Ectodermal cell (in vitro differentiated cells): ENCODE measurements around the gene LARP6.

Experiments used
- H3K27ac ChIP-seq: 2 replicates; pipeline ENCODE4 v1.7.0; 2013; ENCODE audit warnings: mild to moderate bottlenecking, low read depth, low read length; ENCODE audit not compliant: insufficient read depth, poor library complexity, severe bottlenecking
- H3K27me3 ChIP-seq: 2 replicates; pipeline ENCODE4 v1.7.0; 2013; ENCODE audit warnings: mild to moderate bottlenecking, low read length; ENCODE audit not compliant: insufficient read depth, control insufficient read depth, poor library complexity, severe bottlenecking
- H3K36me3 ChIP-seq: one replicate; pipeline ENCODE4 v1.7.0; 2013; ENCODE audit warnings: low read length; ENCODE audit not compliant: control insufficient read depth, insufficient read depth
- H3K4me1 ChIP-seq: one replicate; pipeline ENCODE4 v1.7.0; 2013; ENCODE audit warnings: low read length; ENCODE audit not compliant: control insufficient read depth, insufficient read depth
- H3K4me3 ChIP-seq: 2 replicates; pipeline ENCODE4 v1.7.0; 2013; ENCODE audit warnings: low read depth, low read length, control low read depth; ENCODE audit not compliant: insufficient read depth
- H3K9me3 ChIP-seq: 2 replicates; pipeline ENCODE4 v1.7.0; 2013; ENCODE audit warnings: mild to moderate bottlenecking, low read length, moderate library complexity; ENCODE audit not compliant: control insufficient read depth
- WGBS, 2 experiments: methylation state at CpG; one replicate each; pipeline ENCODE4 v1.1.7; 2013; ENCODE audit warnings: missing lambda C conversion rate in 2 of 2; 5-methylcytosine and 5-hydroxymethylcytosine counted together

The LARP6 gene

GRCh38 chr15:70851889-70852288 is 2.1 kb downstream of the LARP6 start:
- H3K27me3 ChIP-seq, result peaks cover 14% of the 10 kb centered on the region
- 95% methylated on average over 6 of the region's 6 CpGs for WGBS, 2 experiments
- H3K36me3 ChIP-seq, result no peaks in the 10 kb centered on the region
- H3K27ac ChIP-seq, result no peak overlapping the region
- H3K4me3 ChIP-seq, result no peak overlapping the region
- H3K9me3 ChIP-seq, result no peaks in the 10 kb centered on the region
- H3K4me1 ChIP-seq, result no peaks in the 10 kb centered on the region

GRCh38 chr15:70845602-70846360 is 8.2 kb downstream of the LARP6 start:
- H3K36me3 ChIP-seq, result no peaks in the 10 kb centered on the region
- 95 to 96% methylated on average over 6 of the region's 6 CpGs for WGBS, 2 experiments
- H3K4me3 ChIP-seq, result no peak overlapping the region
- no peaks in the 10 kb centered on the region for H3K4me1 ChIP-seq
- no peaks in the 10 kb centered on the region for H3K9me3 ChIP-seq
- H3K27me3 ChIP-seq, result no peaks in the 10 kb centered on the region
- H3K27ac ChIP-seq, result no peak overlapping the region

- H3K4me3 ChIP-seq, result no peak overlapping the region
- H3K27ac ChIP-seq, result no peak overlapping the region
- H3K4me1 ChIP-seq, result no peaks in the 10 kb centered on the region
- WGBS, 2 experiments, result 93 to 98% methylated on average over 2 of the region's 2 CpGs
- no peaks in the 10 kb centered on the region for H3K36me3 ChIP-seq
- no peaks in the 10 kb centered on the region for H3K9me3 ChIP-seq
- H3K27me3 ChIP-seq, result no peaks in the 10 kb centered on the region
Observed at GRCh38 chr15:70837476-70837875, 16.5 kb downstream of the LARP6 start.

- Histone ChIP-seq H3K27me3 (no peaks in the 10 kb centered on the region), H3K4me1 (no peaks in the 10 kb centered on the region), H3K36me3 (peaks cover 9% of the 10 kb centered on the region), H3K27ac (no peak overlapping the region), H3K4me3 (no peak overlapping the region), H3K9me3 (no peaks in the 10 kb centered on the region)
- 96 to 100% methylated on average over 3 of the region's 3 CpGs for WGBS, 2 experiments
Observed at GRCh38 chr15:70835841-70836240, 18.1 kb downstream of the LARP6 start.

GRCh38 chr15:70835415-70835814 is 18.5 kb downstream of the LARP6 start:
- Histone ChIP-seq H3K9me3 (no peaks in the 10 kb centered on the region), H3K27me3 (no peaks in the 10 kb centered on the region), H3K4me3 (no peak overlapping the region), H3K27ac (no peak overlapping the region), H3K4me1 (no peaks in the 10 kb centered on the region), H3K36me3 (peaks cover 9% of the 10 kb centered on the region)
- 92 to 97% methylated on average over 6 of the region's 6 CpGs for WGBS, 2 experiments

GRCh38 chr15:70834999-70835398 is 19.0 kb downstream of the LARP6 start:
- H3K36me3 ChIP-seq, result peaks cover 9% of the 10 kb centered on the region
- no peaks in the 10 kb centered on the region for H3K4me1 ChIP-seq
- no peaks in the 10 kb centered on the region for H3K9me3 ChIP-seq
- H3K27me3 ChIP-seq, result no peaks in the 10 kb centered on the region
- no peak overlapping the region for H3K27ac ChIP-seq
- WGBS, 2 experiments, result 90 to 96% methylated on average over 2 of the region's 2 CpGs
- no peak overlapping the region for H3K4me3 ChIP-seq

- H3K27me3 ChIP-seq, result no peaks in the 10 kb centered on the region
- no peak overlapping the region for H3K4me3 ChIP-seq
- WGBS, 2 experiments, result 77 to 82% methylated on average over 9 of the region's 9 CpGs
- no peaks in the 10 kb centered on the region for H3K9me3 ChIP-seq
- H3K27ac ChIP-seq, result no peak overlapping the region
- H3K36me3 ChIP-seq, result peaks cover 9% of the 10 kb centered on the region
- H3K4me1 ChIP-seq, result no peaks in the 10 kb centered on the region
Observed at GRCh38 chr15:70833861-70834765, 19.8 kb downstream of the LARP6 start.

- WGBS, 2 experiments, result 95 to 100% methylated on average over 1 to 2 of the region's 3 CpGs
- Histone ChIP-seq H3K4me3 (no peak overlapping the region), H3K36me3 (peaks cover 9% of the 10 kb centered on the region), H3K27ac (no peak overlapping the region), H3K27me3 (no peaks in the 10 kb centered on the region), H3K4me1 (no peaks in the 10 kb centered on the region), H3K9me3 (no peaks in the 10 kb centered on the region)
Observed at GRCh38 chr15:70833422-70833821, 20.5 kb downstream of the LARP6 start.

- H3K27me3 ChIP-seq, result no peaks in the 10 kb centered on the region
- H3K9me3 ChIP-seq, result no peaks in the 10 kb centered on the region
- H3K4me3 ChIP-seq, result no peak overlapping the region
- peaks cover 9% of the 10 kb centered on the region for H3K36me3 ChIP-seq
- WGBS, 2 experiments, result 95 to 96% methylated on average over 20 of the region's 20 CpGs
- no peak overlapping the region for H3K27ac ChIP-seq
- H3K4me1 ChIP-seq, result no peaks in the 10 kb centered on the region
Observed at GRCh38 chr15:70832176-70832575, 21.8 kb downstream of the LARP6 start.
